Measurements from ENCODE around the gene IGFL2. TPM values are rescaled to one million over a fixed set of nuclear protein-coding genes. Genes with fewer than 3 reads are reported as not detected.
"Not testable (repeated sequence)": the region's sequence is repeated elsewhere in the genome, so short reads cannot be mapped to it uniquely, and the experiment has no call there.

The IGFL2 gene
- not detected for total RNA-seq

GRCh38 chr19:46147791-46148288, at the start of gene IGFL2:
TSS of gene IGFL2 (plus strand) at chr19:46148238. CDS start at chr19:46148279, 41 bp downstream.
- peak; percentile 74 for ATAC-seq (replicated peaks)

GRCh38 chr19:46100344-46100743, 47.7 kb upstream of the IGFL2 start:
- H3K27me3 Mint-ChIP-seq, result peaks cover 44% of the 10 kb centered on the region

More at GRCh38 chr19:46147791-46148288, at the start of gene IGFL2:
- Mint-ChIP-seq H3K9me3 (no peaks in the 10 kb centered on the region), H3K4me3 (no peak within 1 kb of the TSS), H3K36me3 (ENCODE audit: low read depth) (no peaks in the 10 kb centered on the region), H3K27me3 (peaks cover 38% of the 10 kb centered on the region), H3K27ac (no peak within 1 kb of the TSS), H3K4me1 (peaks cover 8% of the 10 kb centered on the region)

GRCh38 chr19:46101293-46101692, 46.7 kb upstream of the IGFL2 start:
- H3K27me3 Mint-ChIP-seq, result peaks cover 35% of the 10 kb centered on the region
- no peaks in the 10 kb centered on the region for H3K36me3 Mint-ChIP-seq (ENCODE audit: low read depth)
- H3K4me1 Mint-ChIP-seq, result no peaks in the 10 kb centered on the region
- no peak overlapping the region for H3K27ac Mint-ChIP-seq
- ATAC-seq (replicated peaks), result no peak
- no peak overlapping the region for H3K4me3 Mint-ChIP-seq
- peaks cover 11% of the 10 kb centered on the region for H3K9me3 Mint-ChIP-seq

More at GRCh38 chr19:46100344-46100743, 47.7 kb upstream of the IGFL2 start:
- Mint-ChIP-seq H3K27ac (no peak overlapping the region), H3K4me1 (no peaks in the 10 kb centered on the region), H3K4me3 (no peak overlapping the region), H3K9me3 (peaks cover 11% of the 10 kb centered on the region), H3K36me3 (ENCODE audit: low read depth) (no peaks in the 10 kb centered on the region)
- no peak for ATAC-seq (replicated peaks)

- H3K36me3 Mint-ChIP-seq (ENCODE audit: low read depth); H3K9me3 Mint-ChIP-seq; H3K4me3 Mint-ChIP-seq; H3K27ac Mint-ChIP-seq; H3K4me1 Mint-ChIP-seq; ATAC-seq (replicated peaks): not testable (repeated sequence)
- H3K27me3 Mint-ChIP-seq, result peaks cover 25% of the 10 kb centered on the region
Observed at GRCh38 chr19:46102333-46102732, 45.7 kb upstream of the IGFL2 start.

GRCh38 chr19:46107371-46107770, 40.7 kb upstream of the IGFL2 start:
- H3K27me3 Mint-ChIP-seq, result peaks cover 16% of the 10 kb centered on the region
- H3K27ac Mint-ChIP-seq, result no peak overlapping the region
- H3K4me3 Mint-ChIP-seq, result no peak overlapping the region
- H3K4me1 Mint-ChIP-seq, result no peaks in the 10 kb centered on the region
- no peak for ATAC-seq (replicated peaks)
- H3K36me3 Mint-ChIP-seq (ENCODE audit: low read depth), result no peaks in the 10 kb centered on the region
- H3K9me3 Mint-ChIP-seq, result no peaks in the 10 kb centered on the region

GRCh38 chr19:46109876-46110275, 38.2 kb upstream of the IGFL2 start:
- H3K27ac Mint-ChIP-seq, result no peak overlapping the region
- H3K36me3 Mint-ChIP-seq (ENCODE audit: low read depth), result no peaks in the 10 kb centered on the region
- peaks cover under 1% of the 10 kb centered on the region for H3K4me1 Mint-ChIP-seq
- no peaks in the 10 kb centered on the region for H3K9me3 Mint-ChIP-seq
- ATAC-seq (replicated peaks), result no peak
- peaks cover 39% of the 10 kb centered on the region for H3K27me3 Mint-ChIP-seq
- H3K4me3 Mint-ChIP-seq, result no peak overlapping the region

GRCh38 chr19:46111376-46111775, 36.7 kb upstream of the IGFL2 start:
- H3K4me1 Mint-ChIP-seq, result peaks cover 10% of the 10 kb centered on the region
- no peak for ATAC-seq (replicated peaks)
- no peaks in the 10 kb centered on the region for H3K9me3 Mint-ChIP-seq
- no peak overlapping the region for H3K4me3 Mint-ChIP-seq
- H3K27ac Mint-ChIP-seq, result no peak overlapping the region
- H3K36me3 Mint-ChIP-seq (ENCODE audit: low read depth), result no peaks in the 10 kb centered on the region
- H3K27me3 Mint-ChIP-seq, result peaks cover 46% of the 10 kb centered on the region

- Mint-ChIP-seq H3K27ac (no peak overlapping the region), H3K27me3 (peaks cover 50% of the 10 kb centered on the region), H3K4me3 (no peak overlapping the region), H3K4me1 (peaks cover 10% of the 10 kb centered on the region), H3K9me3 (no peaks in the 10 kb centered on the region), H3K36me3 (ENCODE audit: low read depth) (no peaks in the 10 kb centered on the region)
- ATAC-seq (replicated peaks), result no peak
Observed at GRCh38 chr19:46112527-46112926, 35.5 kb upstream of the IGFL2 start.

- Mint-ChIP-seq H3K4me3 (no peak overlapping the region), H3K36me3 (ENCODE audit: low read depth) (no peaks in the 10 kb centered on the region), H3K27ac (no peak overlapping the region), H3K9me3 (no peaks in the 10 kb centered on the region), H3K4me1 (peaks cover 10% of the 10 kb centered on the region), H3K27me3 (peaks cover 54% of the 10 kb centered on the region)
- no peak for ATAC-seq (replicated peaks)
Observed at GRCh38 chr19:46113726-46114125, 34.3 kb upstream of the IGFL2 start.

GRCh38 chr19:46115396-46116106, 32.5 kb upstream of the IGFL2 start:
- ATAC-seq (replicated peaks), result peak; percentile 100
- Mint-ChIP-seq H3K4me3 (peak overlapping the region; percentile 38), H3K27me3 (peaks cover 58% of the 10 kb centered on the region), H3K36me3 (ENCODE audit: low read depth) (no peaks in the 10 kb centered on the region), H3K4me1 (peaks cover 10% of the 10 kb centered on the region), H3K27ac (peak overlapping the region; percentile 66), H3K9me3 (no peaks in the 10 kb centered on the region)

- ATAC-seq (replicated peaks), result no peak
- Mint-ChIP-seq H3K4me3 (no peak overlapping the region), H3K27me3 (peaks cover 57% of the 10 kb centered on the region), H3K36me3 (ENCODE audit: low read depth) (no peaks in the 10 kb centered on the region), H3K9me3 (no peaks in the 10 kb centered on the region), H3K4me1 (peaks cover 10% of the 10 kb centered on the region), H3K27ac (no peak overlapping the region)
Observed at GRCh38 chr19:46116121-46116520, 31.9 kb upstream of the IGFL2 start.

GRCh38 chr19:46118136-46118535, 29.9 kb upstream of the IGFL2 start:
- H3K27ac Mint-ChIP-seq, result no peak overlapping the region
- H3K27me3 Mint-ChIP-seq, result peaks cover 49% of the 10 kb centered on the region
- no peaks in the 10 kb centered on the region for H3K36me3 Mint-ChIP-seq (ENCODE audit: low read depth)
- H3K4me1 Mint-ChIP-seq, result peaks cover 10% of the 10 kb centered on the region
- ATAC-seq (replicated peaks), result no peak
- no peaks in the 10 kb centered on the region for H3K9me3 Mint-ChIP-seq
- H3K4me3 Mint-ChIP-seq, result no peak overlapping the region

GRCh38 chr19:46124638-46125115, 23.4 kb upstream of the IGFL2 start, which contains the start of gene IGFL3:
TSS of gene IGFL3 (minus strand) at chr19:46124688. CDS start at chr19:46124649, 39 bp downstream.
- Mint-ChIP-seq H3K27ac (no peak within 1 kb of the TSS), H3K4me1 (no peaks in the 10 kb centered on the region), H3K36me3 (ENCODE audit: low read depth) (no peaks in the 10 kb centered on the region), H3K9me3 (no peaks in the 10 kb centered on the region), H3K4me3 (no peak within 1 kb of the TSS), H3K27me3 (peaks cover 73% of the 10 kb centered on the region)
- no peak for ATAC-seq (replicated peaks)

GRCh38 chr19:46125447-46125846, 22.6 kb upstream of the IGFL2 start:
- no peak overlapping the region for H3K4me3 Mint-ChIP-seq
- no peak for ATAC-seq (replicated peaks)
- H3K27ac Mint-ChIP-seq, result no peak overlapping the region
- H3K27me3 Mint-ChIP-seq, result peaks cover 71% of the 10 kb centered on the region
- no peaks in the 10 kb centered on the region for H3K36me3 Mint-ChIP-seq (ENCODE audit: low read depth)
- H3K9me3 Mint-ChIP-seq, result no peaks in the 10 kb centered on the region
- H3K4me1 Mint-ChIP-seq, result no peaks in the 10 kb centered on the region

GRCh38 chr19:46126086-46126580, 21.9 kb upstream of the IGFL2 start:
- no peaks in the 10 kb centered on the region for H3K4me1 Mint-ChIP-seq
- no peaks in the 10 kb centered on the region for H3K36me3 Mint-ChIP-seq (ENCODE audit: low read depth)
- no peak for ATAC-seq (replicated peaks)
- H3K27ac Mint-ChIP-seq, result no peak overlapping the region
- no peak overlapping the region for H3K4me3 Mint-ChIP-seq
- H3K27me3 Mint-ChIP-seq, result peaks cover 68% of the 10 kb centered on the region
- H3K9me3 Mint-ChIP-seq, result no peaks in the 10 kb centered on the region
